NCI-H128 (cell line): ENCODE results near the gene BNIP2.
"Not testable (repeated sequence)": the region's sequence is repeated elsewhere in the genome, so short reads cannot be mapped to it uniquely, and the experiment has no call there.

Experiments
- DNase-seq: peaks from one replicate; lab custom pipeline; 2025; ENCODE audit not compliant: unreplicated experiment; lab: John Stamatoyannopoulos, UW

Gene BNIP2

GRCh38 chr15:59642351-59642750, 46.8 kb downstream of the BNIP2 start:
- DNase-seq = no peak

GRCh38 chr15:59637507-59637906, 51.6 kb downstream of the BNIP2 start:
- not testable (repeated sequence) for DNase-seq

GRCh38 chr15:59636184-59636583, 52.9 kb downstream of the BNIP2 start:
- no peak for DNase-seq

- DNase-seq = no peak
Measured at GRCh38 chr15:59632714-59633113, 56.4 kb downstream of the BNIP2 start.

GRCh38 chr15:59622289-59622688, 66.8 kb downstream of the BNIP2 start:
- DNase-seq = no peak

GRCh38 chr15:59618406-59618805, 70.7 kb downstream of the BNIP2 start:
- no peak for DNase-seq

GRCh38 chr15:59616379-59616778, 72.7 kb downstream of the BNIP2 start:
- no peak for DNase-seq

- no peak for DNase-seq
Measured at GRCh38 chr15:59615661-59616060, 73.5 kb downstream of the BNIP2 start.

- no peak for DNase-seq
Measured at GRCh38 chr15:59614153-59614552, 75.0 kb downstream of the BNIP2 start.

- DNase-seq = no peak
Measured at GRCh38 chr15:59611276-59612260, 77.6 kb downstream of the BNIP2 start, which contains the start of gene GCNT3. Gene GCNT3, plus strand, starts transcription at chr15:59611783. Its CDS starts 6,456 bp downstream, at chr15:59618239.

GRCh38 chr15:59609730-59610712, 79.1 kb downstream of the BNIP2 start:
- DNase-seq = no peak
